ENCODE results near the gene ARID5B.
A peak's percentile ranks its signal among the peaks of the same experiment; 100 is the strongest.

Gene ARID5B

DNA sequence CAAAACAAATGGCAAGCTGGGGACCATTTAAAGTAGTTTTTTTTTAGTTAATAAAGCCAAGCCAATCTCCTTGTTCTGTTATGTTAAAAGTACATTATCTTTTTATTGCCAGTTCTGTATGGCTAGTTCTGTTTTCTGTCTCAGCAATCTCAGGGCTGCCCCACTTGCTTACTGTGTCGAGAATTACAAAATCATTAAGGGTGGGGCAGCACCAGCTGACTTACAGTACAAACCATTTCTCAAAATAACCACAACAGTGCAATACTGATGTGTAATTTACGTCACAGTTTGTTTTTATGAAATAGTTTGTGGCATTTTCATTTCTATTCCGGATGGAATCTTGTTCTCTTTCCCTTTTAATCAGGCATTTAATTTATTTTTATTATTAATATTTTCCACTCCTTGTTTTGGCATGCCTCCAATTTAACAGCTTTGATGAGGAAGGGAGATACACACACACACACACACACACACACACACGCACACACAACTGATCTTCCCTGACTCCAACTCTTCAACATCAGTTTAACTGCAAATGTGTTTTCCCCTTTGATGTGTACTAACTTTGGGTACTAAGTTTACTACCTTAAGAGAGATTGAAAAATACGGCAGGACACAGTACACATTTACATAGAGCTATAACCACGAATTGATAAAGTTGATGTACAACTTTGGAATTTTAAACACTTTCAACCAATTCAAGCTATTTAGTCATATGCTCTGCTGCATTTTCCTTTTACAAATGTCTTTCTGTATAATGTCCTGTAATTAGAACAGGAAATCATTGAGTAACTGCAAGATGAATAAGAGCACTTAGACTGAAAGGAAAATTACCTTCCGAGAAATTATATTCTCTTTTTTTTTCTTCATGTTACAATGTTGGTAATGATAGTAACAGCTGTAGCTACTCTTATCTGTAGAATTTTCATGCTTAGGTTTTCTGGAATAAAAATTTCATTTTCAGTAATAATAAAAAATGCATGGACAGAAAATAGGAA lies 91.5 kb downstream of the ARID5B start:
- no peak overlapping the region for H3K4me3 ChIP-seq (ENCODE audit: low read depth, low read length)
- TF ChIP-seq POLR2A (IDR thresholded peaks at IDR 0.05; ENCODE audit: extremely low read depth, insufficient read length) (no peak), CTCF (IDR thresholded peaks at IDR 0.05; ENCODE audit: low read depth, low read length) (no peak), MAX (IDR thresholded peaks at IDR 0.05; ENCODE audit: low read depth, low read length) (no peak)
- peak; percentile 55 for DNase-seq (ENCODE audit: low read depth)

DNA sequence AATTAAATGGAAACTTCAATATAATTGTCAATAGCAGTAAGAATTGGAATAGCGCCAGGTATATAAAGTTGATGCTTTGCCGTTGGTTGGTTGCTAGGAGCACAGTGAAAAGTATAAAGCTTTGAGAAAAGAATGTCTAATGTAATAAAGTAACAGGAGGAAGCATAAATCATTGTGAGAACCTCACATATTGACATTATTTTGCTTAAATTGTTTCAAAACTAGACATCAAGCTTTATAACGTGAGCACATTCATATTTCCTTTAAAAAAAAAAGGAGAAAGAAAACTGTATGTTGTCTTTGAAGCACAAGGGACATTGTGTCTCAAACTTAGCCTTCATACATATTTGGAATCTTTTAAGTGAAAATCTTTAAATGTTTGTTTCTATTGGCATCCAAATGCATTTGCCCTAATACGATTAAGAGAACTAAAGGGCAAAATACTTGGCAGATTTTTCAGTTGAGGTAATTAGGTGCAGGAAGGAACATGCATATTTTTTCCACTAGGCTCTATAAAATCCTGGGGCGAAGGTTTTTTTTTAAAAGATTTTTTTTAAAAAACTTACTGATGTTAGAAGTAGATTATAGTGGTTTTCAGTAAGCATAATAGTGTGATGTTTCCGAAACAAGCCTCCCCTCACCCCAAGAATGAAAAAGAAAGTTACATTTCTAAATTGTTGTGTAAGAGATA lies 92.4 kb downstream of the ARID5B start:
- TF ChIP-seq MAX (IDR thresholded peaks at IDR 0.05; ENCODE audit: low read depth, low read length), result no peak
- TF ChIP-seq CTCF (IDR thresholded peaks at IDR 0.05; ENCODE audit: low read depth, low read length), result no peak
- TF ChIP-seq MYC (IDR thresholded peaks at IDR 0.05; ENCODE audit: low read depth, low read length), result no peak
- no peak for TF ChIP-seq POLR2A (IDR thresholded peaks at IDR 0.05; ENCODE audit: extremely low read depth, insufficient read length)
- H3K4me3 ChIP-seq (ENCODE audit: low read depth, low read length), result no peak overlapping the region
- DNase-seq (ENCODE audit: low read depth), result no peak

DNA sequence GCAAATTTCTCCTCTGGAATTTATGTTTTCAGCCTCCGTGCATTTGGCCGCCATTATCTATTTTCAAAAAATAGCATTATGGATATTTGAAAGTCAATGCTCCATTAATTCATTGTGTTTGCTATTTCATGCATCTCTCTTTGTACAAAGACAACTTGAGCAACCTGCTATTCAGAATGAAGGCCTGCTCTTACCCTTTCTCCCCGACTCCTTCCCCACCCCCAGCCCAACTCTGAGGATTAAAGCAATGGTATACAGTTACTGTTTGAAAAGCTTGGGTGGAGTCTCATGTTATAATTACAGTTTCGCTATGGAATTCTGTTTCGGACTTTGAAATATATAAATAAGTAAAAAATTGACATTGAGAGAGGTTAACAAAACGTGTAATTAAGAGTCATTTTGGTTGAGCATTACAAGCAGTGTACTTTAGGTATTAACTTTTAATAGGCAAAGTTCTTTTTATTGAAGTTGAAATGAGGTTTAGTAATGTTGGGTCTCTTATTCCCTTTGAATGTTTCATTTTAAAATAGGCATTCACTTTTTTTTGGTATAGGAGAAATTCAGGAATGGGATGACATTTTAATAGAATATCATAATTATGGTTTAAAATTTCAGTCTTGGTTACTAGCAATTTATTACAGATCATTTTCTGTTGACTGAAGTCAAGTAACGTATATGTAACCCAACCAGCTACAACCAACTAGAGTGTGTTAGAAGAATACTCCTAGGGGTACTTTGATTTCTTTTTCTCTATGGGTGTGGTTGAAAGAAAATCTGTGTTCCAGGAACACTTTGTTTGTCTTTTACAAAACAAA lies 93.1 kb downstream of the ARID5B start:
- TF ChIP-seq MAX (IDR thresholded peaks at IDR 0.05; ENCODE audit: low read depth, low read length) (no peak), MYC (IDR thresholded peaks at IDR 0.05; ENCODE audit: low read depth, low read length) (no peak), POLR2A (IDR thresholded peaks at IDR 0.05; ENCODE audit: extremely low read depth, insufficient read length) (no peak), CTCF (IDR thresholded peaks at IDR 0.05; ENCODE audit: low read depth, low read length) (no peak)
- H3K4me3 ChIP-seq (ENCODE audit: low read depth, low read length), result no peak overlapping the region
- DNase-seq (ENCODE audit: low read depth), result no peak

GRCh38 chr10:61995220-61995503 lies 93.7 kb downstream of the ARID5B start:
- no peak overlapping the region for H3K4me3 ChIP-seq (ENCODE audit: low read depth, low read length)
- no peak for TF ChIP-seq POLR2A (IDR thresholded peaks at IDR 0.05; ENCODE audit: extremely low read depth, insufficient read length)
- no peak for TF ChIP-seq CTCF (IDR thresholded peaks at IDR 0.05; ENCODE audit: low read depth, low read length)
- no peak for TF ChIP-seq MYC (IDR thresholded peaks at IDR 0.05; ENCODE audit: low read depth, low read length)
- no peak for TF ChIP-seq MAX (IDR thresholded peaks at IDR 0.05; ENCODE audit: low read depth, low read length)
- DNase-seq (ENCODE audit: low read depth), result no peak

- TF ChIP-seq CTCF (IDR thresholded peaks at IDR 0.05; ENCODE audit: low read depth, low read length) (no peak), MAX (IDR thresholded peaks at IDR 0.05; ENCODE audit: low read depth, low read length) (no peak), POLR2A (IDR thresholded peaks at IDR 0.05; ENCODE audit: extremely low read depth, insufficient read length) (no peak), MYC (IDR thresholded peaks at IDR 0.05; ENCODE audit: low read depth, low read length) (no peak)
- DNase-seq (ENCODE audit: low read depth), result no peak
- no peak overlapping the region for H3K4me3 ChIP-seq (ENCODE audit: low read depth, low read length)
Measured at GRCh38 chr10:61998937-61999336, 97.4 kb downstream of the ARID5B start.
